ENCODE data around the gene TMCC2.

The TMCC2 gene

DNA sequence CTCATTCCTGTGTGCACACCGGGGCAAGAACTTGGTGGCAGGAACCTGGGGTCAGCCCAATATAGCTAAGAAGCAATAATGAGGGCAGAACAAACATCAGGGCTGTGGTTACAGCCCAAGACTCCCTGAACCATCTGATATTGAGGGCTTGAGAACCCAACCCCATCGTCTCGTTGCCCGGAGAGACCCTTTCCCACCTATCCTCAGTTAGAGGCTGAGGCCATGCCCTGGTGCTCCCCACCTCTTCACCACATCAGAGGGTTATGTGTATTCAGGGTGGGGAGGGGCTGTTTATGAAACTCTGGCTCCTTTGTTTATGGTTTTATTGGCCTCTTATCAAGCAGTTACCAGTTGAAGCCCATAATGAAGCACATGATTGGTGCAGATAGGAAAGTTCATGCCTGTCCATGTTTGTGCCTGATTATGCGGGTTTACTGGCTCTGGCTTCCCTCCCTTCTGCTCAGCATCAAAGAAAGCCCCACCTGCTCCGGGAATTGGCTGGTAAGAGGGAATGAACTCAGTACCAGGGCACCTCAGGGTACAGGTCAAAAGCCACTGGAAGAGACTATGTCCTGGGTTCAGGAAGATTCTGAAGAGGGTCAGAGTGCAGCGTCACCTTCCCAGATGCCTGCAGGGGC lies 79.3 kb downstream of the TMCC2 start:
- Mint-ChIP-seq H3K4me1 (peaks cover 68% of the 10 kb centered on the region), H3K4me3 (no peak overlapping the region), H3K27ac (no peak overlapping the region), H3K9me3 (no peaks in the 10 kb centered on the region), H3K27me3 (no peaks in the 10 kb centered on the region)
- no peak for DNase-seq
- no peak for ATAC-seq

- no peaks in the 10 kb centered on the region for H3K9me3 Mint-ChIP-seq
- H3K4me3 Mint-ChIP-seq, result no peak overlapping the region
- peaks cover 80% of the 10 kb centered on the region for H3K4me1 Mint-ChIP-seq
- DNase-seq, result no peak
- no peaks in the 10 kb centered on the region for H3K27me3 Mint-ChIP-seq
- no peak for ATAC-seq
- H3K27ac Mint-ChIP-seq, result no peak overlapping the region
Observed at GRCh38 chr1:205309741-205310140, 82.0 kb downstream of the TMCC2 start.

- no peak for ATAC-seq
- Mint-ChIP-seq H3K4me3 (peak overlapping the region in 1 of 2 donors; percentile 13), H3K27me3 (no peaks in the 10 kb centered on the region), H3K27ac (peak overlapping the region; percentile 44 to 83), H3K4me1 (peaks cover 82% of the 10 kb centered on the region), H3K9me3 (no peaks in the 10 kb centered on the region)
- DNase-seq, result no peak
Observed at GRCh38 chr1:205310976-205311704, 83.4 kb downstream of the TMCC2 start.

- peaks cover 87% of the 10 kb centered on the region for H3K4me1 Mint-ChIP-seq
- H3K4me3 Mint-ChIP-seq, result peak overlapping the region; percentile 85 to 91
- no peak for ATAC-seq
- H3K9me3 Mint-ChIP-seq, result no peaks in the 10 kb centered on the region
- H3K27me3 Mint-ChIP-seq, result no peaks in the 10 kb centered on the region
- H3K27ac Mint-ChIP-seq, result peak overlapping the region; percentile 97 to 98
- DNase-seq, result no peak
Observed at GRCh38 chr1:205312866-205313562, 85.3 kb downstream of the TMCC2 start.

- DNase-seq (peak; percentile 73 to 86), ATAC-seq (peak; percentile 94)
- Mint-ChIP-seq H3K27ac (peak overlapping the region; percentile 97 to 98), H3K4me1 (peaks cover 95% of the 10 kb centered on the region), H3K4me3 (peak overlapping the region; percentile 85 to 91), H3K9me3 (no peaks in the 10 kb centered on the region), H3K27me3 (no peaks in the 10 kb centered on the region)
Observed at GRCh38 chr1:205313563-205314308, 86.0 kb downstream of the TMCC2 start.

GRCh38 chr1:205315008-205315618 lies 87.4 kb downstream of the TMCC2 start:
- H3K4me1 Mint-ChIP-seq, result peaks cover 100% of the 10 kb centered on the region
- peak overlapping the region; percentile 42 to 64 for H3K27ac Mint-ChIP-seq
- H3K9me3 Mint-ChIP-seq, result no peaks in the 10 kb centered on the region
- DNase-seq, result peak in 1 of 2 donors; percentile 31
- ATAC-seq, result no peak
- peak overlapping the region; percentile 85 to 91 for H3K4me3 Mint-ChIP-seq
- no peaks in the 10 kb centered on the region for H3K27me3 Mint-ChIP-seq

DNA sequence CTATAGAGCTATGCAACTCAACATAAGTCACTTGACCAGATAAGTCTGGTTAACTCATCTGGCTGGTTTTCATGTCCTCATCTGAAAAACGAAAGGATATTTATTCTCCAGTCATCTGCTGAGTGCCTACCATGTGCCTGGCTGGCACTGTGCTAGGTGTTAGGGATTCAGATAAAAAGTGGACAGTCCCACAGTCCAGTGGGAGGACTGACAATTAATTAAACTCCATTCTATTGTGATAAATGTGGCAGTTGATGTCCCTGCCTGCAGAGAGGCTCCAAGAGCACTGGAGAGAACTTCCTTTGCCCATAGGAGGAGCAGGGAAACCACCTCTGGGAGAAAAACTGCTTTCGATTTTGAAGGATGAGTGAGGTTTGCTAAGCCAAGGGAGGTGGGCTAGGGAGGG lies 88.4 kb downstream of the TMCC2 start:
- peak overlapping the region; percentile 76 to 99 for H3K4me3 Mint-ChIP-seq
- ATAC-seq, result no peak
- H3K27ac Mint-ChIP-seq, result peak overlapping the region; percentile 19 to 60

DNA sequence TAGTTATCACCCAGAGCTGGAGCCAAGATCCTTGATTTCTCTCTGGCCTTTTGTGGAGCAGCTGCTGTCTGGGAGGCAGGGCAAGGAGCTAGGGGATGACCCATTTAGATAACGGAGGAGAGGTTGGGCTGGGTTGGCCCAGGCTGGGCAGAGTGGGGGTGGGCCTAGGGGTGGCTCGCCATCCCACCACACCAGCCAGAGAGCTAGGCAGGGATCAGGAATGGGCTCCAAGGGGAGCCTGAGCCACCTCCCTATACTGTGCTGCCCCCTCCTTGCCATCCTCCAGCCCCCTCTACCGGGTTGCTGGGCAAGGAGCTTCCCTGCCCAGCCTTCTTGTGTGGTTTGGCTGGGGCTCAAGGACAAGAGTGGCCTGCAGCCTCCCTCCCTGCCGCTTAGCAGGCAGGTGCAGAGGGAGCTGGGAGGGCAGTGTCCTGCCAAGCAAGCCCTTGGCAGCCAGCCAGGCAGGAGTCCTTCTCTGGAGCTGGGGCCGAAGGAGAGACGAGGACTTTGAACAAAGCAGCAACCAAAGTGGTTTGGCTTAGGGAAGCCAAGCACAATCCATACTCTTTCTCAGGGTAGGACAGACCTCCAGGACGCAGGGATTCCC lies 89.7 kb downstream of the TMCC2 start:
- Mint-ChIP-seq H3K27ac (peak overlapping the region; percentile 84), H3K4me3 (peak overlapping the region; percentile 87 to 99), H3K27me3 (no peaks in the 10 kb centered on the region), H3K4me1 (peaks cover 94% of the 10 kb centered on the region), H3K9me3 (no peaks in the 10 kb centered on the region)
- DNase-seq (no peak), ATAC-seq (no peak)

More for the DNA sequence above, 88.4 kb downstream of the TMCC2 start:
- no peaks in the 10 kb centered on the region for H3K9me3 Mint-ChIP-seq
- DNase-seq, result no peak
- no peaks in the 10 kb centered on the region for H3K27me3 Mint-ChIP-seq
- peaks cover 99% of the 10 kb centered on the region for H3K4me1 Mint-ChIP-seq

DNA sequence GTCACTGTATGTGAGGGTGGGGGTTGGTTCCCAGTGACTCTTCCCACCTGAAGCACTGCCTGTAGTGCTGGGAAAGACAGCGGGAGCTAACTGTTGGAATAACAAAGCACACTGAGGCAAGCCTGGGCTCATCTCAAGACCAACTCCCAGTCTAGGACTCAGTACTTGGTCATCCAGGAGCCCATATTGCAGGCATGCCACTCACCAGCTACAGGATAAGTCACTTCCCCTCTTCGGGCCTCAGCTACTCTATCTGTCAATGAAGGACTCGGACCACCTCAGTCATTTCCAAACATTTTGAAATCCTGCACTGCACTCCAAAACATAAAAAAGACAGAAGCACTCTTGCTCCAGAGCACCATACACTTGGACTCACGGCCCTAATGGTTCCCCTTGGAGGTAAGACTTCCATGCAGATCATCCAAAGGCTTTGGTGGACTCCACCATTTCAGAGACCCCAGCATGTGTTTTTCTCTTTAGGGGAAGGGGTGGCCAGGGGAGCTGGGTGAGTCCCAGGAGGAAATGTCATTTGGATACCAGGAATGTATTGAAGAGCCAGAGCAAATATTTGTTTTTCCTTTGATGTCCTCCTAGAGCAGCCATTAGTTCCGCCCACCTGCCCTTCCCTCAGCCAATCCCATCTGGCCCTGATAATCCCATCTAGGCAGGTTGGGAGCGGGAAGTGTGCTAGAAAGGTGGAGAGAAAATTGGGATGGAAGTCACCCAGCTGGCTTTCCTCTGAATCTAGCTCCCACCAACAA lies 90.7 kb downstream of the TMCC2 start:
- DNase-seq (no peak), ATAC-seq (no peak)
- Mint-ChIP-seq H3K27me3 (no peaks in the 10 kb centered on the region), H3K4me3 (peak overlapping the region; percentile 87 to 99), H3K4me1 (peaks cover 86% of the 10 kb centered on the region), H3K9me3 (no peaks in the 10 kb centered on the region), H3K27ac (peak overlapping the region in 1 of 2 donors; percentile 83)

DNA sequence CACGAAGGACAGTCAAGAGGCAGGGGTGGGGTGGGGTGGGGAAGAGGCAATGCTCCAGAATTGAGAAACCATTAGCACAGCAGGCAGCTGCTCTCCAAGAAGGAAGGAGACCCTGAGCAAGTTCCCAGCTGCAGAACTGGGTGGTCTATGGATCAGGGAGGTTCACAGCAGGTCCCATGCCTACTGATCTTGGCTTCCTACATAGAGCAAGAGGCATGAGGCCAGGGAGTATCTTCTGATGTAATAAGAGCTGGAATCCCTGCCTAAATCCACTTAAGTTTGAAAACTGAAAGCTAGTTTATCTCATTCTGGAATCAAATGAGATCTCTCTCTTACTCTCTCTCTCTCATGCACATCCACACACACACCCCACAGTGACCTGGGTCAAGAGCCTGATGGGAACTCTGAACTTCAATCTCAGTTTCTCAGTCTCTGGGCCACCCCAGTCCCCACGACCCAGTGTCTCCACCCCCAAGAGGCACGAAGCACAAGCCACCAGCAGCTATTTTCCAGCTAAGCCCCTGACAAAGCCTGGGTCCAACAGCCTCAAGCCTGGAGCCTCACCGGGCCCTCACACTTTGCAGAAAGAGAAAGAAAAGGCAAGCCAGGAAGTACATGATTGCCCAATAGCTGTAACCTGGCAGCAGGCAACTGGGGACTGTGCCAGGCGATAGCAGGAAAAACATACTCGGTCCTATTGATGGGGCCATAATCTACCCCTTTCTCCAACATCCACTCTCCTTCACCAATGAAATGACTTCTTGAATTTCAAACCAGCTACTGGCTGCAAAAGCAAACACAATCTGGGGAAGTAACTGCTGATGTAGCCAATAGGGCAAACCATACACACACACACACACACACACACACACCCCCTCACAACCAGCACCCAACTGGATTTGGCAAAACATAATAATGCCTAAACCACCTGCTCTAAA lies 91.6 kb downstream of the TMCC2 start:
- H3K27me3 Mint-ChIP-seq, result no peaks in the 10 kb centered on the region
- ATAC-seq, result peak; percentile 47
- H3K9me3 Mint-ChIP-seq, result no peaks in the 10 kb centered on the region
- peak; percentile 27 to 40 for DNase-seq
- peak overlapping the region; percentile 87 to 99 for H3K4me3 Mint-ChIP-seq
- H3K4me1 Mint-ChIP-seq, result peaks cover 82% of the 10 kb centered on the region
- peak overlapping the region; percentile 10 to 83 for H3K27ac Mint-ChIP-seq

- Mint-ChIP-seq H3K27me3 (no peaks in the 10 kb centered on the region), H3K27ac (peak within 1 kb of the TSS; percentile 70 to 89), H3K9me3 (no peaks in the 10 kb centered on the region), H3K4me1 (peaks cover 73% of the 10 kb centered on the region), H3K4me3 (peak within 1 kb of the TSS; percentile 87 to 99)
- peak; percentile 71 to 79 for DNase-seq
- ATAC-seq, result peak; percentile 81
Observed at GRCh38 chr1:205321162-205321958, 93.6 kb downstream of the TMCC2 start, which contains the start of gene NUAK2. Gene NUAK2, minus strand, starts transcription at chr1:205321745. Its CDS starts 117 bp downstream, at chr1:205321628.

DNA sequence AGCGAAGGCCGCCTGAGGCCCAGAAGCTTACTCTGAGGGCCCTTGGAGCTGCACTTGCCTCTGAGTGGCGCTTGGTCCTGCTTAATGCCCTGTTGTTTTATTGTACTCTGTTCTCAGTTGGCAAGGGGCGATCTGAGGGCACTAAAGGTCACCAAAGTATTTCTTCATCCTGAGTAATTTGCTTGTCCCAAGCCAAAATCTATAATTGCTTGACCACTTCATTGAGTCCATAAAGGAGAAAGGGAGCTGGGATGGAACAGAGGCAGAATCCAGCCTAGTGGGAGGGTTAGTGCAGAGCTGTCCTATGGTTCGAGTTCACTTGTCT lies 94.2 kb downstream of the TMCC2 start:
- H3K9me3 Mint-ChIP-seq, result no peaks in the 10 kb centered on the region
- peak overlapping the region; percentile 87 to 99 for H3K4me3 Mint-ChIP-seq
- ATAC-seq, result peak; percentile 46
- no peak for DNase-seq
- H3K27ac Mint-ChIP-seq, result no peak overlapping the region
- peaks cover 3% of the 10 kb centered on the region for H3K27me3 Mint-ChIP-seq
- H3K4me1 Mint-ChIP-seq, result peaks cover 67% of the 10 kb centered on the region

All from stimulated activated naive CD8-positive, alpha-beta T cell treated with anti-CD3 and anti-CD28 coated beads, Interleukin-15, amount 100 ng/mL, for 72 hours (primary cell).